Endothelial cell of umbilical vein (primary cell): Measurements from ENCODE around the gene MNAT1. TPM values are rescaled to one million over a fixed set of nuclear protein-coding genes. Genes with fewer than 3 reads are reported as not detected.

ENCODE experiments used
- BruUV-seq: library from RNA; stranded (reverse); fragments of 400-500 nt; replicated peaks from 2 replicates; lab custom pipeline; 2021; lab: Mats Ljungman, UMichigan
- CTCF ChIA-PET: fragments of 300-600, 350-600 bp; sonication (Branson Sonifier 250); formaldehyde crosslinking; loops from one replicate; lab custom pipeline; 2021; ENCODE audit warnings: antibody characterized with exemption, inconsistent platforms; lab: Charles Lee
- POLR2A ChIA-PET: fragments of 300-600, 350-600 bp; sonication (Branson Sonifier 250); formaldehyde crosslinking; loops from one replicate; lab custom pipeline; 2021; ENCODE audit warnings: antibody characterized with exemption, inconsistent platforms; lab: Charles Lee
- DNase-seq: peaks from one replicate; pipeline ENCODE4 v3.0.0-alpha.2; 2011; ENCODE audit warnings: low read depth, low spot score
- FAIRE-seq: peaks from 2 replicates; lab custom pipeline; 2011; peaks lifted over from hg19 to GRCh38; lab: Jason Lieb, UNC
- H2AFZ ChIP-seq: 2 replicates; pipeline ENCODE4 v1.6.0; 2012; ENCODE audit warnings: low read depth, low read length, control low read depth, inconsistent platforms
- H3K27ac ChIP-seq: 2 replicates; pipeline ENCODE4 v1.5.1; 2011; ENCODE audit warnings: low read depth, mild to moderate bottlenecking, control low read depth, low read length, moderate library complexity; ENCODE audit not compliant: insufficient read depth
- H3K27me3 ChIP-seq, 2 experiments: 2 replicates each; pipeline versions ENCODE4 v1.6.0 to v1.6.1; 2011; ENCODE audit warnings: low read length in 2 of 2, mixed read lengths in 1 of 2; ENCODE audit not compliant: control insufficient read depth in 2 of 2, insufficient read depth in 2 of 2
- H3K36me3 ChIP-seq, 2 experiments: 2 replicates in 1 of 2; 3 replicates in 1 of 2; pipeline ENCODE4 v1.5.1; 2011; ENCODE audit warnings: low read length in 2 of 2, mild to moderate bottlenecking in 1 of 2, moderate library complexity in 1 of 2; ENCODE audit not compliant: control insufficient read depth in 2 of 2, insufficient read depth in 2 of 2; ENCODE audit errors: extremely low read depth in 1 of 2
- H3K4me1 ChIP-seq: 3 replicates; pipeline ENCODE4 v1.5.1; 2011; ENCODE audit warnings: mild to moderate bottlenecking, low read length; ENCODE audit not compliant: control insufficient read depth, insufficient read depth; ENCODE audit errors: extremely low read depth
- H3K4me2 ChIP-seq: 2 replicates; pipeline ENCODE4 v1.6.1; 2011; ENCODE audit warnings: low read length, control low read depth, mixed read lengths; ENCODE audit not compliant: insufficient read depth
- H3K4me3 ChIP-seq, 3 experiments: fragments of 200-600 bp in 1 of 3; sonication (generic), shearing (Covaris generic) in 1 of 3; replicated peaks in 1 of 3; 2 replicates each; pipeline ENCODE4 v1.5.1; 2011 to 2016; ENCODE audit warnings: control low read depth in 3 of 3, low read length in 3 of 3, mild to moderate bottlenecking in 2 of 3, inconsistent platforms in 1 of 3, low read depth in 1 of 3, moderate library complexity in 1 of 3; ENCODE audit not compliant: insufficient read depth in 1 of 3
- H3K79me2 ChIP-seq: 2 replicates; pipeline ENCODE4 v1.6.0; 2012; ENCODE audit warnings: low read length, inconsistent platforms; ENCODE audit not compliant: control insufficient read depth, insufficient read depth
- H3K9ac ChIP-seq: replicated peaks from 2 replicates; pipeline ENCODE3; 2011; ENCODE audit warnings: low read length, control low read depth; ENCODE audit not compliant: insufficient read depth; ENCODE audit errors: extremely low read depth
- H3K9me1 ChIP-seq: replicated peaks from 3 replicates; pipeline ENCODE4 v1.6.0; 2011; ENCODE audit warnings: mild to moderate bottlenecking, low read length; ENCODE audit not compliant: control insufficient read depth, insufficient read depth; ENCODE audit errors: extremely low read depth
- H3K9me3 ChIP-seq: replicated peaks from 2 replicates; pipeline ENCODE4 v1.5.1; 2012; ENCODE audit warnings: low read length, inconsistent platforms; ENCODE audit not compliant: control insufficient read depth, insufficient read depth
- H4K20me1 ChIP-seq: replicated peaks from 2 replicates; pipeline ENCODE3; 2011; ENCODE audit warnings: mild to moderate bottlenecking, low read length; ENCODE audit not compliant: control insufficient read depth, insufficient read depth; ENCODE audit errors: extremely low read depth
- CTCF ChIP-seq, 2 donors: IDR thresholded peaks; 1 replicate in 1 of 2; 2 replicates in 1 of 2; pipeline ENCODE4 v1.5.1; 2011; ENCODE audit warnings: low read length in 2 of 2, mild to moderate bottlenecking in 2 of 2, moderate library complexity in 2 of 2, control low read depth in 1 of 2, inconsistent platforms in 1 of 2, low read depth in 1 of 2; ENCODE audit not compliant: insufficient read depth in 1 of 2; ENCODE audit errors: extremely low read depth in 1 of 2
- EZH2 ChIP-seq: IDR thresholded peaks from 2 replicates; pipeline ENCODE4 v1.6.1; 2012; ENCODE audit warnings: borderline replicate concordance, low read depth, mild to moderate bottlenecking, moderate library complexity, low read length, inconsistent platforms; ENCODE audit not compliant: severe bottlenecking
- FOS ChIP-seq: IDR thresholded peaks from 2 replicates; pipeline ENCODE4 v1.6.1; 2011; ENCODE audit warnings: mild to moderate bottlenecking, low read length, moderate library complexity, borderline replicate concordance; ENCODE audit not compliant: insufficient read depth
- GATA2 ChIP-seq: IDR thresholded peaks from 2 replicates; pipeline ENCODE4 v1.7.0; 2011; ENCODE audit warnings: low read depth, mild to moderate bottlenecking, moderate library complexity, mixed read lengths, low read length; ENCODE audit not compliant: insufficient read length, insufficient read depth
- JUN ChIP-seq: IDR thresholded peaks from 2 replicates; pipeline ENCODE4 v1.6.1; 2011; ENCODE audit warnings: borderline replicate concordance, low read depth; ENCODE audit not compliant: insufficient read length, insufficient read depth
- MAX ChIP-seq: IDR thresholded peaks from 2 replicates; pipeline ENCODE4 v1.6.1; 2011; ENCODE audit not compliant: insufficient read depth, insufficient read length
- MYC ChIP-seq: IDR thresholded peaks from one replicate; pipeline ENCODE4 v1.6.1; 2011; ENCODE audit warnings: mild to moderate bottlenecking, low read depth, low read length
- POLR2A ChIP-seq: IDR thresholded peaks from 2 replicates; pipeline ENCODE4 v1.6.1; 2012; ENCODE audit warnings: low read depth, mild to moderate bottlenecking, control low read depth, low read length
- POLR2AphosphoS5 ChIP-seq: IDR thresholded peaks from 2 replicates; pipeline ENCODE4 v1.6.1; 2012; ENCODE audit warnings: low read depth, mild to moderate bottlenecking, control low read depth, low read length, moderate library complexity; ENCODE audit not compliant: insufficient read depth
- dilution Hi-C: fragments of 300-500 bp; cut with MboI; formaldehyde crosslinking; loops from one replicate; pipeline ENCODE4 v1.15.0; 2019; ENCODE audit warnings: low sequenced_read_pairs; ENCODE audit not compliant: extremely low pct_ligation_motif_present
- intact Hi-C: fragments of 100-400 bp; cut with micrococcal nuclease; formaldehyde crosslinking; loops from one replicate; pipeline ENCODE4 v1.10.0; 2022
- polyA plus RNA-seq, 4 experiments: library from polyadenylated mRNA; depleted of rRNA in 3 of 4; stranded (reverse) in 3 of 4; unstranded in 1 of 4; fragments of >200 nt; gene quantifications; 2 replicates each; pipeline versions ENCODE4 v1.2.1 to v1.2.3, GENCODE V29; 2011 to 2012; ENCODE audit warnings: missing spikeins in 1 of 4
- total RNA-seq: library from RNA; stranded (reverse); gene quantifications from 2 replicates; pipeline ENCODE4 v1.2.3, GENCODE V29; 2021

Gene MNAT1
- total and polyA plus RNA-seq, 2 donors (not counting 3 experiments of a cell fraction or from before 2014, with no cell fraction given), result 35.7 to 55.7 TPM

GRCh38 chr14:60786905-60787304 lies 52.3 kb downstream of the MNAT1 start:
- ChIA-PET CTCF (no interaction called here), POLR2A (no interaction called here)
- peaks cover 23% of the 10 kb centered on the region for H3K79me2 ChIP-seq
- no peak overlapping the region for H2AFZ ChIP-seq
- no peak overlapping the region for H3K4me2 ChIP-seq
- H3K9me1 ChIP-seq, result no peaks in the 10 kb centered on the region
- no peak for TF ChIP-seq EZH2
- TF ChIP-seq GATA2, result no peak
- TF ChIP-seq POLR2A, result no peak
- TF ChIP-seq MYC, result no peak
- TF ChIP-seq FOS, result no peak
- no peaks in the 10 kb centered on the region for H3K9me3 ChIP-seq
- dilution Hi-C loops (no loop called here), intact Hi-C loops (no loop called here)
- H3K27ac ChIP-seq, result no peak overlapping the region
- H3K36me3 ChIP-seq, result peaks cover 0 to 1% of the 10 kb centered on the region in 2 experiments
- no peaks in the 10 kb centered on the region for H3K27me3 ChIP-seq
- no TSS peak for BruUV-seq
- no peak overlapping the region for H3K4me3 ChIP-seq
- DNase-seq, result no peak
- peaks cover 2% of the 10 kb centered on the region for H4K20me1 ChIP-seq
- FAIRE-seq, result no peak
- no peaks in the 10 kb centered on the region for H3K4me1 ChIP-seq
- no peak overlapping the region for H3K9ac ChIP-seq

- CTCF ChIA-PET, result interaction anchor here (0.8 kb wide), 1 partner anchor 33 kb away, joined by 3 read pairs; no protein-coding TSS in a partner anchor
- dilution Hi-C loops (no loop called here), intact Hi-C loops (no loop called here)
- H3K27me3 ChIP-seq, result no peaks in the 10 kb centered on the region
- H3K4me1 ChIP-seq, result no peaks in the 10 kb centered on the region
- H3K4me2 ChIP-seq, result no peak overlapping the region
- H3K36me3 ChIP-seq, result peaks cover 0 to 1% of the 10 kb centered on the region in 2 experiments
- H3K9ac ChIP-seq, result no peak overlapping the region
- POLR2A ChIA-PET, result no interaction called here
- no peak overlapping the region for H3K27ac ChIP-seq
- H3K79me2 ChIP-seq, result peaks cover 13% of the 10 kb centered on the region
- DNase-seq (no peak), FAIRE-seq (no peak)
- no peaks in the 10 kb centered on the region for H3K9me1 ChIP-seq
- no peak overlapping the region for H3K4me3 ChIP-seq
- no peaks in the 10 kb centered on the region for H3K9me3 ChIP-seq
- H4K20me1 ChIP-seq, result no peaks in the 10 kb centered on the region
- no TSS peak for BruUV-seq
- TF ChIP-seq JUN, result no peak
- no peak for TF ChIP-seq MYC
- TF ChIP-seq GATA2, result no peak
- no peak for TF ChIP-seq EZH2
- no peak for TF ChIP-seq FOS
- no peak for TF ChIP-seq MAX
- TF ChIP-seq POLR2A, result no peak
- no peak for TF ChIP-seq CTCF (IDR thresholded peaks at IDR 0.05; ENCODE audit: extremely low read depth in 1 of 2, insufficient read depth in 1 of 2, low read depth in 1 of 2, low read length in 2 of 2)
- no peak for TF ChIP-seq POLR2AphosphoS5
- no peak overlapping the region for H2AFZ ChIP-seq
Observed at GRCh38 chr14:60789656-60790055, 55.1 kb downstream of the MNAT1 start.
